Gastrocnemius medialis (tissue), 4 donors: Measurements from ENCODE around the gene PRKCQ.

Experiments used
- POLR2A ChIP-seq, 2 donors: fragments of 450-650 bp; IDR thresholded peaks; one replicate each; pipeline ENCODE4 v1.6.1; 2017; ENCODE audit warnings: antibody characterized with exemption in 2 of 2, mild to moderate bottlenecking in 2 of 2, moderate library complexity in 2 of 2
- TF ChIP-seq, protein P1 (sequence below), 5 experiments: fragments of 450-650 bp in 3 of 5; fragments of 200-600 bp in 2 of 5; sonication (generic) in 2 of 5; IDR thresholded peaks in 4 of 5; conservative IDR thresholded peaks in 1 of 5; 1 replicate in 4 of 5; 2 replicates in 1 of 5; pipeline ENCODE4 v1.5.1; 2016 to 2019; ENCODE audit warnings: antibody characterized with exemption in 5 of 5, mild to moderate bottlenecking in 3 of 5, moderate library complexity in 3 of 5

GRCh38 chr10:6407034-6407721, 172.9 kb downstream of the PRKCQ start:
- TF ChIP-seq, protein P1, sequence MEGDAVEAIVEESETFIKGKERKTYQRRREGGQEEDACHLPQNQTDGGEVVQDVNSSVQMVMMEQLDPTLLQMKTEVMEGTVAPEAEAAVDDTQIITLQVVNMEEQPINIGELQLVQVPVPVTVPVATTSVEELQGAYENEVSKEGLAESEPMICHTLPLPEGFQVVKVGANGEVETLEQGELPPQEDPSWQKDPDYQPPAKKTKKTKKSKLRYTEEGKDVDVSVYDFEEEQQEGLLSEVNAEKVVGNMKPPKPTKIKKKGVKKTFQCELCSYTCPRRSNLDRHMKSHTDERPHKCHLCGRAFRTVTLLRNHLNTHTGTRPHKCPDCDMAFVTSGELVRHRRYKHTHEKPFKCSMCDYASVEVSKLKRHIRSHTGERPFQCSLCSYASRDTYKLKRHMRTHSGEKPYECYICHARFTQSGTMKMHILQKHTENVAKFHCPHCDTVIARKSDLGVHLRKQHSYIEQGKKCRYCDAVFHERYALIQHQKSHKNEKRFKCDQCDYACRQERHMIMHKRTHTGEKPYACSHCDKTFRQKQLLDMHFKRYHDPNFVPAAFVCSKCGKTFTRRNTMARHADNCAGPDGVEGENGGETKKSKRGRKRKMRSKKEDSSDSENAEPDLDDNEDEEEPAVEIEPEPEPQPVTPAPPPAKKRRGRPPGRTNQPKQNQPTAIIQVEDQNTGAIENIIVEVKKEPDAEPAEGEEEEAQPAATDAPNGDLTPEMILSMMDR (IDR thresholded peaks at IDR 0.05 in 4 of 5, conservative IDR thresholded peaks at IDR 0.05 in 1 of 5) = no peak
- TF ChIP-seq POLR2A (IDR thresholded peaks at IDR 0.05) = no peak
